Transverse colon (tissue), 4 donors: ENCODE measurements around the gene TMEM200A.

ENCODE experiments used
- EP300 ChIP-seq: sonication (generic); formaldehyde crosslinking; IDR thresholded peaks from one replicate; pipeline ENCODE4 v1.6.1; 2017; ENCODE audit warnings: antibody characterized with exemption, low read depth
- POLR2A ChIP-seq: fragments of 450-650 bp; IDR thresholded peaks from one replicate; pipeline ENCODE4 v1.6.1; 2016; ENCODE audit warnings: antibody characterized with exemption, mild to moderate bottlenecking, moderate library complexity
- POLR2AphosphoS5 ChIP-seq, 3 donors: sonication (generic); formaldehyde crosslinking; IDR thresholded peaks; one replicate each; pipeline ENCODE4 v1.6.1; 2016; ENCODE audit warnings: antibody characterized with exemption in 3 of 3
- TF ChIP-seq, protein P1 (sequence below), 5 experiments: fragments of 200-600 bp in 3 of 5; fragments of 450-650 bp in 2 of 5; sonication (generic) in 3 of 5; IDR thresholded peaks; 1 replicate in 2 of 5; 2 replicates in 3 of 5; pipeline ENCODE4 v1.5.1; 2016 to 2017; ENCODE audit warnings: antibody characterized with exemption in 5 of 5, inconsistent platforms in 3 of 5, mild to moderate bottlenecking in 2 of 5, moderate library complexity in 1 of 5

DNA sequence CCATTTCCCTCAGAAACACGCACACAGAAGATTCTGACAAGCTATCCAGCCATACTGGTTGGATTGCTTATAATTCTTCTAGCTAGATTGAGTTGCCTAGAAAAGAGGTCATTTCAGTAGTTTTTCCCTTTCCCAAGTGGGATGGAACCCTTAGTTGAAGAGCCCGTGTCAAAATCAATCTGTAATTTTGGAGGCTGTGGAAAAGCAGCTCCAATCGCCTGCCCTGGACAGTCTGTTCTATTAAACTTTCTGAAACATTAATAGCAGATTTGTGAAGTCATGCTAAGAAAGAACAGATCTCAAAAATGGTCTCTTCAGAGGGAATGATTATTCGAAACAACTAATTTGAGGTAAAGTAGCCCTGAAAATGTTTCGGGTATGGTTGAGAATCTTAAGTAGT is 29.3 kb downstream of the TMEM200A start:
- TF ChIP-seq, protein P1, sequence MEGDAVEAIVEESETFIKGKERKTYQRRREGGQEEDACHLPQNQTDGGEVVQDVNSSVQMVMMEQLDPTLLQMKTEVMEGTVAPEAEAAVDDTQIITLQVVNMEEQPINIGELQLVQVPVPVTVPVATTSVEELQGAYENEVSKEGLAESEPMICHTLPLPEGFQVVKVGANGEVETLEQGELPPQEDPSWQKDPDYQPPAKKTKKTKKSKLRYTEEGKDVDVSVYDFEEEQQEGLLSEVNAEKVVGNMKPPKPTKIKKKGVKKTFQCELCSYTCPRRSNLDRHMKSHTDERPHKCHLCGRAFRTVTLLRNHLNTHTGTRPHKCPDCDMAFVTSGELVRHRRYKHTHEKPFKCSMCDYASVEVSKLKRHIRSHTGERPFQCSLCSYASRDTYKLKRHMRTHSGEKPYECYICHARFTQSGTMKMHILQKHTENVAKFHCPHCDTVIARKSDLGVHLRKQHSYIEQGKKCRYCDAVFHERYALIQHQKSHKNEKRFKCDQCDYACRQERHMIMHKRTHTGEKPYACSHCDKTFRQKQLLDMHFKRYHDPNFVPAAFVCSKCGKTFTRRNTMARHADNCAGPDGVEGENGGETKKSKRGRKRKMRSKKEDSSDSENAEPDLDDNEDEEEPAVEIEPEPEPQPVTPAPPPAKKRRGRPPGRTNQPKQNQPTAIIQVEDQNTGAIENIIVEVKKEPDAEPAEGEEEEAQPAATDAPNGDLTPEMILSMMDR (IDR thresholded peaks at IDR 0.05): no peak
- TF ChIP-seq POLR2A (no peak), POLR2AphosphoS5 (IDR thresholded peaks at IDR 0.05) (no peak), EP300 (no peak)
